Measurements from ENCODE around the gene NAT14.

DNA sequence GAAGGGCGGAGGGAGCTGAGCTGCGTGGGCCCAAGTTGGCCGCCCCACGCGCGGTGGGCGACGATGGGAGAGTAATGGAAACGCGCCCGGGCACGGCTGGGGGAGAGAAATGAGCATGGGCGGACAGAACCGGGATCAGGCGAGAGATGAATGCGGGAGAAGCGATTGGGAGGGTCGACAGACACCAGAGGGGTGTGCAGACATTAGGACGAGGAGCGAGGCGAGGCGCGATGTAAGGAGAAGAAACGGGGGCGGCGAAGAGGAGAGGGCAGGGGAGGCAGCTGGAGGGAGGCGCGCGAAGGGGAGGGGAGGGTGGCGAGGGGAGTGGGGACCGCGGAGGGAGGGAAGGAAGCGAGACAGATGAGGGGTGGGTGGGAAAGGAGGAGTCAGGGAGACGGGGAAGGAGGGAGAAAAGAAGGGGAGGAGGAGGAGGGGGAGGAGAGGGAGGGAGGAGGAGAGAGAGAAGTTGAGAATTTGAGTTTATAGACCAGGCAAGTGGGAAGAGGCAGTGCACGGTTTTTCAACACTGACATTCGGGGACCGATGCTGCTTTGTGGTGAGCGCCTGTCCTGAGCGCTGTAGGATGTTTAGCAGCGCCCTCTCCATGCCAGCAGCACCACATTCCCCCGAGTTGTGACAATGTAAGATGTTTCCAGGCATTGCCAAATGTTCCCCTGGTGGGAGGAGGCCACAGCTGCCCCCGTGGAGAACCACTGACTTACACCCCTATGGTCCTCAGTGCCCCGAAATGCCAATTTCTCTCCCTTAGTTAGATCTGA is 41.8 kb upstream of the NAT14 start, which contains the start of gene SHISA7:
- TF ChIP-seq SIN3A (IDR thresholded peaks at IDR 0.05; ENCODE audit: borderline replicate concordance, insufficient read depth, low read depth, low read length) (no peak), POLR2AphosphoS5 (IDR thresholded peaks at IDR 0.05; ENCODE audit: low read depth, low read length) (no peak), TCF7L2 (IDR thresholded peaks at IDR 0.05; ENCODE audit: low read depth, low read length) (no peak)
- TF ChIP-seq, protein P1, sequence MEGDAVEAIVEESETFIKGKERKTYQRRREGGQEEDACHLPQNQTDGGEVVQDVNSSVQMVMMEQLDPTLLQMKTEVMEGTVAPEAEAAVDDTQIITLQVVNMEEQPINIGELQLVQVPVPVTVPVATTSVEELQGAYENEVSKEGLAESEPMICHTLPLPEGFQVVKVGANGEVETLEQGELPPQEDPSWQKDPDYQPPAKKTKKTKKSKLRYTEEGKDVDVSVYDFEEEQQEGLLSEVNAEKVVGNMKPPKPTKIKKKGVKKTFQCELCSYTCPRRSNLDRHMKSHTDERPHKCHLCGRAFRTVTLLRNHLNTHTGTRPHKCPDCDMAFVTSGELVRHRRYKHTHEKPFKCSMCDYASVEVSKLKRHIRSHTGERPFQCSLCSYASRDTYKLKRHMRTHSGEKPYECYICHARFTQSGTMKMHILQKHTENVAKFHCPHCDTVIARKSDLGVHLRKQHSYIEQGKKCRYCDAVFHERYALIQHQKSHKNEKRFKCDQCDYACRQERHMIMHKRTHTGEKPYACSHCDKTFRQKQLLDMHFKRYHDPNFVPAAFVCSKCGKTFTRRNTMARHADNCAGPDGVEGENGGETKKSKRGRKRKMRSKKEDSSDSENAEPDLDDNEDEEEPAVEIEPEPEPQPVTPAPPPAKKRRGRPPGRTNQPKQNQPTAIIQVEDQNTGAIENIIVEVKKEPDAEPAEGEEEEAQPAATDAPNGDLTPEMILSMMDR (IDR thresholded peaks at IDR 0.05) = no peak; the same call in 1 of the 2 replicates
- TF ChIP-seq, protein P2, sequence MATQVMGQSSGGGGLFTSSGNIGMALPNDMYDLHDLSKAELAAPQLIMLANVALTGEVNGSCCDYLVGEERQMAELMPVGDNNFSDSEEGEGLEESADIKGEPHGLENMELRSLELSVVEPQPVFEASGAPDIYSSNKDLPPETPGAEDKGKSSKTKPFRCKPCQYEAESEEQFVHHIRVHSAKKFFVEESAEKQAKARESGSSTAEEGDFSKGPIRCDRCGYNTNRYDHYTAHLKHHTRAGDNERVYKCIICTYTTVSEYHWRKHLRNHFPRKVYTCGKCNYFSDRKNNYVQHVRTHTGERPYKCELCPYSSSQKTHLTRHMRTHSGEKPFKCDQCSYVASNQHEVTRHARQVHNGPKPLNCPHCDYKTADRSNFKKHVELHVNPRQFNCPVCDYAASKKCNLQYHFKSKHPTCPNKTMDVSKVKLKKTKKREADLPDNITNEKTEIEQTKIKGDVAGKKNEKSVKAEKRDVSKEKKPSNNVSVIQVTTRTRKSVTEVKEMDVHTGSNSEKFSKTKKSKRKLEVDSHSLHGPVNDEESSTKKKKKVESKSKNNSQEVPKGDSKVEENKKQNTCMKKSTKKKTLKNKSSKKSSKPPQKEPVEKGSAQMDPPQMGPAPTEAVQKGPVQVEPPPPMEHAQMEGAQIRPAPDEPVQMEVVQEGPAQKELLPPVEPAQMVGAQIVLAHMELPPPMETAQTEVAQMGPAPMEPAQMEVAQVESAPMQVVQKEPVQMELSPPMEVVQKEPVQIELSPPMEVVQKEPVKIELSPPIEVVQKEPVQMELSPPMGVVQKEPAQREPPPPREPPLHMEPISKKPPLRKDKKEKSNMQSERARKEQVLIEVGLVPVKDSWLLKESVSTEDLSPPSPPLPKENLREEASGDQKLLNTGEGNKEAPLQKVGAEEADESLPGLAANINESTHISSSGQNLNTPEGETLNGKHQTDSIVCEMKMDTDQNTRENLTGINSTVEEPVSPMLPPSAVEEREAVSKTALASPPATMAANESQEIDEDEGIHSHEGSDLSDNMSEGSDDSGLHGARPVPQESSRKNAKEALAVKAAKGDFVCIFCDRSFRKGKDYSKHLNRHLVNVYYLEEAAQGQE (IDR thresholded peaks at IDR 0.05; ENCODE audit: insufficient read depth in 1 of 2, low read depth in 2 of 2, low read length in 1 of 2) = no peak

Measured in Panc1 (cell line).